ENCODE measurements around the gene CORO2B.

The CORO2B gene

GRCh38 chr15:68733666-68734065 is 154.9 kb downstream of the CORO2B start:
- TF ChIP-seq GABPA (IDR thresholded peaks at IDR 0.05; ENCODE audit: low read depth) (no peak), REST (IDR thresholded peaks at IDR 0.05; ENCODE audit: insufficient replicate concordance, low read depth) (no peak), CTCF (IDR thresholded peaks at IDR 0.05; ENCODE audit: insufficient read depth, low read length) (no peak), POLR2AphosphoS5 (IDR thresholded peaks at IDR 0.05; ENCODE audit: low read depth) (no peak), SPI1 (IDR thresholded peaks at IDR 0.05; ENCODE audit: borderline replicate concordance, low read depth) (no peak)
- no peak for DNase-seq (ENCODE audit: low read depth in 1 of 2, low spot score in 1 of 2)

GRCh38 chr15:68734352-68734751 is 155.6 kb downstream of the CORO2B start:
- Histone ChIP-seq H3K27me3 (ENCODE audit: insufficient read depth, poor library complexity, severe bottlenecking) (no peaks in the 10 kb centered on the region), H3K27ac (replicated peaks) (no peak overlapping the region), H3K4me3 (replicated peaks; ENCODE audit: insufficient read depth, low read length) (no peak overlapping the region)
- no peak for DNase-seq (ENCODE audit: low read depth in 1 of 2, low spot score in 1 of 2)
- TF ChIP-seq GABPA (IDR thresholded peaks at IDR 0.05; ENCODE audit: low read depth), result no peak
- no peak for TF ChIP-seq SPI1 (IDR thresholded peaks at IDR 0.05; ENCODE audit: borderline replicate concordance, low read depth)
- no peak for TF ChIP-seq REST (IDR thresholded peaks at IDR 0.05; ENCODE audit: insufficient replicate concordance, low read depth)
- no peak for TF ChIP-seq CTCF (IDR thresholded peaks at IDR 0.05; ENCODE audit: insufficient read depth, low read length)
- TF ChIP-seq POLR2AphosphoS5 (IDR thresholded peaks at IDR 0.05; ENCODE audit: low read depth), result no peak

More at GRCh38 chr15:68733666-68734065, 154.9 kb downstream of the CORO2B start:
- Histone ChIP-seq H3K4me3 (replicated peaks; ENCODE audit: insufficient read depth, low read length) (no peak overlapping the region), H3K27ac (replicated peaks) (no peak overlapping the region), H3K27me3 (ENCODE audit: insufficient read depth, poor library complexity, severe bottlenecking) (no peaks in the 10 kb centered on the region)

- Histone ChIP-seq H3K27ac (replicated peaks) (no peak overlapping the region), H3K4me3 (replicated peaks; ENCODE audit: insufficient read depth, low read length) (no peak overlapping the region), H3K27me3 (ENCODE audit: insufficient read depth, poor library complexity, severe bottlenecking) (no peaks in the 10 kb centered on the region)
- no peak for DNase-seq (ENCODE audit: low read depth in 1 of 2, low spot score in 1 of 2)
- TF ChIP-seq CTCF (IDR thresholded peaks at IDR 0.05; ENCODE audit: insufficient read depth, low read length), result no peak
- TF ChIP-seq POLR2AphosphoS5 (IDR thresholded peaks at IDR 0.05; ENCODE audit: low read depth), result no peak
- no peak for TF ChIP-seq REST (IDR thresholded peaks at IDR 0.05; ENCODE audit: insufficient replicate concordance, low read depth)
- TF ChIP-seq SPI1 (IDR thresholded peaks at IDR 0.05; ENCODE audit: borderline replicate concordance, low read depth), result no peak; the same call in 1 of the 2 replicates
- no peak for TF ChIP-seq GABPA (IDR thresholded peaks at IDR 0.05; ENCODE audit: low read depth)
Measured at GRCh38 chr15:68734881-68735280, 156.1 kb downstream of the CORO2B start.
